Smooth muscle cell (in vitro differentiated cells): Measurements from ENCODE around the gene PRKCZ. TPM values are rescaled to one million over a fixed set of nuclear protein-coding genes. Genes with fewer than 3 reads are reported as not detected.

Source experiments
- DNase-seq: peaks from one replicate; lab custom pipeline; 2025; ENCODE audit not compliant: unreplicated experiment; lab: John Stamatoyannopoulos, UW
- H2AFZ ChIP-seq: fragments of 200-600 bp; sonication (generic); 2 replicates; pipeline ENCODE4 v1.6.0; 2016; ENCODE audit warnings: antibody characterized with exemption, low read depth, mild to moderate bottlenecking
- H3F3A ChIP-seq: fragments of 200-600 bp; sonication (generic); 2 replicates; pipeline ENCODE4 v1.6.0; 2017; ENCODE audit warnings: antibody characterized with exemption, low read depth
- H3K27ac ChIP-seq: fragments of 200-600 bp; sonication (generic); 2 replicates; pipeline ENCODE4 v1.5.1; 2016; ENCODE audit warnings: low read depth, mild to moderate bottlenecking
- H3K27me3 ChIP-seq: fragments of 200-600 bp; sonication (generic); 2 replicates; pipeline ENCODE4 v1.6.1; 2016; ENCODE audit warnings: low read depth, mild to moderate bottlenecking
- H3K36me3 ChIP-seq: fragments of 200-600 bp; sonication (generic); 2 replicates; pipeline ENCODE4 v1.5.1; 2016; ENCODE audit warnings: low read depth
- H3K4me1 ChIP-seq: fragments of 200-600 bp; sonication (generic); 2 replicates; pipeline ENCODE4 v1.5.1; 2016; ENCODE audit warnings: low read depth
- H3K4me2 ChIP-seq: fragments of 200-600 bp; sonication (generic); 2 replicates; pipeline ENCODE4 v1.6.0; 2016; ENCODE audit warnings: mild to moderate bottlenecking
- H3K4me3 ChIP-seq: fragments of 200-600 bp; sonication (generic); 2 replicates; pipeline ENCODE4 v1.5.1; 2016; ENCODE audit warnings: mild to moderate bottlenecking
- H3K79me2 ChIP-seq: fragments of 200-600 bp; sonication (generic); 2 replicates; pipeline ENCODE4 v1.6.0; 2016; ENCODE audit warnings: low read depth, mild to moderate bottlenecking
- H3K9ac ChIP-seq: fragments of 200-600 bp; sonication (generic); 2 replicates; pipeline ENCODE4 v1.6.0; 2016; ENCODE audit warnings: low read depth
- H3K9me3 ChIP-seq: fragments of 200-600 bp; sonication (generic); replicated peaks from 2 replicates; pipeline ENCODE4 v1.5.1; 2016; ENCODE audit warnings: low read depth
- H4K20me1 ChIP-seq: fragments of 200-600 bp; sonication (generic); 2 replicates; pipeline ENCODE4 v1.6.0; 2016; ENCODE audit warnings: low read depth
- CTCF ChIP-seq: fragments of 200-600 bp; sonication (generic); IDR thresholded peaks from 2 replicates; pipeline ENCODE4 v1.5.1; 2017; ENCODE audit warnings: borderline replicate concordance, mild to moderate bottlenecking, antibody characterized with exemption; ENCODE audit not compliant: insufficient read depth, poor library complexity, severe bottlenecking
- WGBS: methylation state at CpG from one replicate; pipeline ENCODE4 v1.1.7; 2016; ENCODE audit warnings: low lambda C conversion rate; 5-methylcytosine and 5-hydroxymethylcytosine counted together
- polyA plus RNA-seq: library from polyadenylated mRNA; unstranded; fragments of >200 nt; fragmentation: Nextera tagmentation; extraction: Ambion mirVana; gene quantifications from 2 replicates; pipeline ENCODE4 v1.2.1, GENCODE V29; 2016
- total RNA-seq: library from RNA; depleted of rRNA; stranded (reverse); fragments of >200 nt; gene quantifications from 2 replicates; pipeline ENCODE4 v1.2.3, GENCODE V29; 2014

The PRKCZ gene
- total and polyA plus RNA-seq, 2 experiments from 2014 or later = 5.8 to 10.3 TPM

- TF ChIP-seq CTCF = no peak
- no peaks in the 10 kb centered on the region for H4K20me1 ChIP-seq
- H3K9ac ChIP-seq = peak overlapping the region; percentile 94
- DNase-seq = no peak
- no peak overlapping the region for H3K4me3 ChIP-seq
- H3K27ac ChIP-seq = peak overlapping the region; percentile 100
- H3K4me2 ChIP-seq = peak overlapping the region; percentile 79
- no peaks in the 10 kb centered on the region for H3K79me2 ChIP-seq
- H3F3A ChIP-seq = peaks cover 19% of the 10 kb centered on the region
- H3K9me3 ChIP-seq = no peaks in the 10 kb centered on the region
- no peak overlapping the region for H2AFZ ChIP-seq
- H3K4me1 ChIP-seq = peaks cover 15% of the 10 kb centered on the region
- no peaks in the 10 kb centered on the region for H3K27me3 ChIP-seq
- H3K36me3 ChIP-seq = no peaks in the 10 kb centered on the region
- 88% methylated on average over 9 of the region's 9 CpGs for WGBS
Measured at GRCh38 chr1:2134266-2134620, 84.0 kb downstream of the PRKCZ start.

GRCh38 chr1:2134621-2135307, 84.6 kb downstream of the PRKCZ start:
- Histone ChIP-seq H3K9me3 (no peaks in the 10 kb centered on the region), H3K79me2 (no peaks in the 10 kb centered on the region), H2AFZ (no peak overlapping the region), H3K4me2 (peak overlapping the region; percentile 79), H4K20me1 (no peaks in the 10 kb centered on the region), H3K27me3 (no peaks in the 10 kb centered on the region), H3K4me1 (peaks cover 15% of the 10 kb centered on the region), H3K4me3 (peak overlapping the region; percentile 22), H3K36me3 (no peaks in the 10 kb centered on the region), H3F3A (peaks cover 19% of the 10 kb centered on the region), H3K9ac (peak overlapping the region; percentile 94), H3K27ac (peak overlapping the region; percentile 100)
- no peak for TF ChIP-seq CTCF
- no peak for DNase-seq
- 72% methylated on average over 36 of the region's 40 CpGs for WGBS

- Histone ChIP-seq H3K4me1 (peaks cover 15% of the 10 kb centered on the region), H3K36me3 (no peaks in the 10 kb centered on the region), H3K9me3 (no peaks in the 10 kb centered on the region), H3K79me2 (no peaks in the 10 kb centered on the region), H3K9ac (peak overlapping the region; percentile 94), H4K20me1 (no peaks in the 10 kb centered on the region), H3K27ac (peak overlapping the region; percentile 100), H2AFZ (no peak overlapping the region), H3F3A (peaks cover 19% of the 10 kb centered on the region), H3K27me3 (no peaks in the 10 kb centered on the region), H3K4me3 (peak overlapping the region; percentile 22), H3K4me2 (peak overlapping the region; percentile 79)
- TF ChIP-seq CTCF = no peak
- peak; percentile 79 for DNase-seq
- 3% methylated on average over 13 of the region's 13 CpGs for WGBS
Measured at GRCh38 chr1:2135441-2135841, 85.2 kb downstream of the PRKCZ start.

GRCh38 chr1:2135941-2136340, 85.7 kb downstream of the PRKCZ start:
- H3K4me2 ChIP-seq = peak overlapping the region; percentile 59
- no peak overlapping the region for H3K4me3 ChIP-seq
- H3K79me2 ChIP-seq = no peaks in the 10 kb centered on the region
- H3F3A ChIP-seq = peaks cover 19% of the 10 kb centered on the region
- no peaks in the 10 kb centered on the region for H3K36me3 ChIP-seq
- no peak for TF ChIP-seq CTCF
- H3K4me1 ChIP-seq = peaks cover 15% of the 10 kb centered on the region
- H4K20me1 ChIP-seq = no peaks in the 10 kb centered on the region
- H3K9me3 ChIP-seq = no peaks in the 10 kb centered on the region
- H3K9ac ChIP-seq = peak overlapping the region; percentile 69
- no peak overlapping the region for H2AFZ ChIP-seq
- H3K27ac ChIP-seq = peak overlapping the region; percentile 100
- H3K27me3 ChIP-seq = no peaks in the 10 kb centered on the region
- DNase-seq = no peak
- WGBS = 85% methylated on average over 10 of the region's 10 CpGs
